Uterus (tissue), 4 donors: Measurements from ENCODE around the gene DCAF7. TPM values are rescaled to one million over a fixed set of nuclear protein-coding genes. Genes with fewer than 3 reads are reported as not detected.

ENCODE experiments used
- DNase-seq, 2 donors: peaks; one replicate each; pipeline ENCODE4 v3.0.0-alpha.2; 2019 to 2020
- H3K27ac ChIP-seq, 2 donors: fragments of 200-600 bp; sonication (generic); 1 replicate in 1 of 2; 2 replicates in 1 of 2; pipeline ENCODE4 v1.5.1; 2016 to 2018
- H3K27me3 ChIP-seq, 2 donors: fragments of 200-600 bp; sonication (generic); one replicate each; pipeline ENCODE4 v1.5.1; 2018 to 2019; ENCODE audit warnings: control low read depth in 1 of 2
- H3K36me3 ChIP-seq, 2 donors: fragments of 200-600 bp; sonication (generic); one replicate each; pipeline ENCODE4 v1.5.1; 2019; ENCODE audit warnings: control low read depth in 1 of 2
- H3K4me1 ChIP-seq, 2 donors: fragments of 200-600 bp; sonication (generic); one replicate each; pipeline ENCODE4 v1.5.1; 2018 to 2019; ENCODE audit warnings: control low read depth in 1 of 2
- H3K4me3 ChIP-seq, 2 donors: fragments of 200-600 bp; sonication (generic); 1 replicate in 1 of 2; 2 replicates in 1 of 2; pipeline ENCODE4 v1.5.1; 2018 to 2019; ENCODE audit warnings: mild to moderate bottlenecking in 1 of 2
- H3K9me3 ChIP-seq, 2 donors: fragments of 200-600 bp; sonication (generic); one replicate each; pipeline ENCODE4 v1.5.1; 2019; ENCODE audit warnings: control low read depth in 1 of 2
- POLR2A ChIP-seq, 2 donors: fragments of 450-650 bp; IDR thresholded peaks; one replicate each; pipeline ENCODE4 v1.6.1; 2016; ENCODE audit warnings: antibody characterized with exemption in 2 of 2, mild to moderate bottlenecking in 1 of 2, moderate library complexity in 1 of 2
- intact Hi-C: fragments of 100-400 bp; cut with DNase I; formaldehyde crosslinking; loops from one replicate; pipeline ENCODE4 v1.15.1; 2023; ENCODE audit warnings: low total_unique reads
- total RNA-seq, 4 donors: library from RNA; depleted of rRNA in 3 of 4; stranded (reverse); fragments of >200 nt in 3 of 4; gene quantifications; one replicate each; pipeline versions ENCODE4 v1.1.0 to v1.2.4, GENCODE V29; 2014 to 2023
- TF ChIP-seq, protein P1 (sequence below), 4 experiments: fragments of 200-600 bp in 2 of 4; fragments of 450-650 bp in 2 of 4; sonication (generic) in 2 of 4; IDR thresholded peaks; one replicate each; pipeline ENCODE4 v1.5.1; 2016 to 2019; ENCODE audit warnings: antibody characterized with exemption in 4 of 4, mild to moderate bottlenecking in 2 of 4, moderate library complexity in 1 of 4
- donor health status: DM: yes; HTN: yes; CAD: no.

Gene DCAF7
- total RNA-seq, 4 donors from 2014 or later: 5.6 to 51.1 (median 25.1) TPM

DNA sequence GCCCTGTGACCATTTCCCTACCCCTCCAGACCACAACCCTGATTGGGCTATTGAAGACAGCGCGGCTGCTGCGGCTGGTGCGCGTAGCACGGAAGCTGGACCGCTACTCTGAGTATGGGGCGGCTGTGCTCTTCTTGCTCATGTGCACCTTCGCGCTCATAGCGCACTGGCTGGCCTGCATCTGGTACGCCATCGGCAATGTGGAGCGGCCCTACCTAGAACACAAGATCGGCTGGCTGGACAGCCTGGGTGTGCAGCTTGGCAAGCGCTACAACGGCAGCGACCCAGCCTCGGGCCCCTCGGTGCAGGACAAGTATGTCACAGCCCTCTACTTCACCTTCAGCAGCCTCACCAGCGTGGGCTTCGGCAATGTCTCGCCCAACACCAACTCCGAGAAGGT, 14.6 kb upstream of the DCAF7 start:
- H3K27me3 ChIP-seq: peaks cover 0 to 10% of the 10 kb centered on the region in 2 donors
- intact Hi-C loops: no loop called here
- no peaks in the 10 kb centered on the region for H3K9me3 ChIP-seq
- TF ChIP-seq, protein P1, sequence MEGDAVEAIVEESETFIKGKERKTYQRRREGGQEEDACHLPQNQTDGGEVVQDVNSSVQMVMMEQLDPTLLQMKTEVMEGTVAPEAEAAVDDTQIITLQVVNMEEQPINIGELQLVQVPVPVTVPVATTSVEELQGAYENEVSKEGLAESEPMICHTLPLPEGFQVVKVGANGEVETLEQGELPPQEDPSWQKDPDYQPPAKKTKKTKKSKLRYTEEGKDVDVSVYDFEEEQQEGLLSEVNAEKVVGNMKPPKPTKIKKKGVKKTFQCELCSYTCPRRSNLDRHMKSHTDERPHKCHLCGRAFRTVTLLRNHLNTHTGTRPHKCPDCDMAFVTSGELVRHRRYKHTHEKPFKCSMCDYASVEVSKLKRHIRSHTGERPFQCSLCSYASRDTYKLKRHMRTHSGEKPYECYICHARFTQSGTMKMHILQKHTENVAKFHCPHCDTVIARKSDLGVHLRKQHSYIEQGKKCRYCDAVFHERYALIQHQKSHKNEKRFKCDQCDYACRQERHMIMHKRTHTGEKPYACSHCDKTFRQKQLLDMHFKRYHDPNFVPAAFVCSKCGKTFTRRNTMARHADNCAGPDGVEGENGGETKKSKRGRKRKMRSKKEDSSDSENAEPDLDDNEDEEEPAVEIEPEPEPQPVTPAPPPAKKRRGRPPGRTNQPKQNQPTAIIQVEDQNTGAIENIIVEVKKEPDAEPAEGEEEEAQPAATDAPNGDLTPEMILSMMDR (IDR thresholded peaks at IDR 0.05): no peak
- no peak for TF ChIP-seq POLR2A (IDR thresholded peaks at IDR 0.05)
- H3K36me3 ChIP-seq: no peaks in the 10 kb centered on the region
- H3K27ac ChIP-seq: no peak overlapping the region
- no peak for DNase-seq
- H3K4me1 ChIP-seq: peaks cover 0 to 8% of the 10 kb centered on the region in 2 donors
- H3K4me3 ChIP-seq: no peak overlapping the region

DNA sequence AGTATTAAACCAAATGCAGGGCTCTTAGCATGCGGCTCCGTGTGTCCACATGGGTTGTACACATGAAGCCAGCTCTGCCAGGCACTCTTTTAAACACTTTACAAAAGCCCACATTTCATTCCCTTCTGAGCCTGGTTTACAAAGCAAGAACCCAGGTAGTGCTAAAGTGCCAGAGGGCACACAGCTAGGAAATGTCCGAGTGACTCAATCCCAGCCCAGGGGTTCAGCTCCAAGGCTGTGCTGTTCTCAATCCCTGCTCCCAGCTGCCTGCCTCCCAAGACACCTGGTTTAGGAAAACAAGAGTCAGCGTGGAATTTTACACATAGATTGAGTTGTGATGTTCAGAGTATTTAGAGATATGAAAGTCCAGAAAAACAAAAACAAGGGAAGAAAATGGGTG, 13.3 kb upstream of the DCAF7 start:
- no peaks in the 10 kb centered on the region for H3K9me3 ChIP-seq
- TF ChIP-seq, protein P1 (IDR thresholded peaks at IDR 0.05): no peak
- TF ChIP-seq POLR2A (IDR thresholded peaks at IDR 0.05): no peak
- peaks cover 0 to 8% of the 10 kb centered on the region in 2 donors for H3K4me1 ChIP-seq
- no peaks in the 10 kb centered on the region for H3K36me3 ChIP-seq
- peaks cover 0 to 10% of the 10 kb centered on the region in 2 donors for H3K27me3 ChIP-seq
- intact Hi-C loops: no loop called here
- H3K27ac ChIP-seq: no peak overlapping the region
- no peak for DNase-seq
- no peak overlapping the region for H3K4me3 ChIP-seq

DNA sequence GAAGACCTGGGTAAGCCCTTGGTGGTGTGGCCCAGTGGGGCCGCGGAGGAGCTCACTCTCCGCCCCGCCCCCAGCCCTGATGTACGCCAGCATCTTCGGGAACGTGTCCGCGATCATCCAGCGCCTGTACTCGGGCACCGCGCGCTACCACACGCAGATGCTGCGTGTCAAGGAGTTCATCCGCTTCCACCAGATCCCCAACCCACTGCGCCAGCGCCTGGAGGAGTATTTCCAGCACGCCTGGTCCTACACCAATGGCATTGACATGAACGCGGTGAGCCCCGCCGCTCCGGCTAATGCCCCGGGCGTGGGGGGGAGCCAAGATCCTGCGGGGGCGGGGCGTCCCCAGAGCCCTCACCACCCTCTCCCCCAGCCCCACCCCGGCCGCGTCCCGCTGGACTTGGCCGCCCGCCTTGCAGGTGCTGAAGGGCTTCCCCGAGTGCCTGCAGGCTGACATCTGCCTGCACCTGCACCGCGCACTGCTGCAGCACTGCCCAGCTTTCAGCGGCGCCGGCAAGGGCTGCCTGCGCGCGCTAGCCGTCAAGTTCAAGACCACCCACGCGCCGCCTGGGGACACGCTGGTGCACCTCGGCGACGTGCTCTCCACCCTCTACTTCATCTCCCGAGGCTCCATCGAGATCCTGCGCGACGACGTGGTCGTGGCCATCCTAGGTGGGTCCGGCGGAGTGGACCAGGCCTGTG, 12.1 kb upstream of the DCAF7 start:
- H3K4me1 ChIP-seq: peaks cover 0 to 8% of the 10 kb centered on the region in 2 donors
- TF ChIP-seq, protein P1 (IDR thresholded peaks at IDR 0.05): no peak
- TF ChIP-seq POLR2A (IDR thresholded peaks at IDR 0.05): no peak
- intact Hi-C loops: no loop called here
- H3K27me3 ChIP-seq: peaks cover 0 to 10% of the 10 kb centered on the region in 2 donors
- H3K9me3 ChIP-seq: no peaks in the 10 kb centered on the region
- H3K36me3 ChIP-seq: no peaks in the 10 kb centered on the region
- H3K4me3 ChIP-seq: no peak overlapping the region
- H3K27ac ChIP-seq: no peak overlapping the region
- DNase-seq: no peak

DNA sequence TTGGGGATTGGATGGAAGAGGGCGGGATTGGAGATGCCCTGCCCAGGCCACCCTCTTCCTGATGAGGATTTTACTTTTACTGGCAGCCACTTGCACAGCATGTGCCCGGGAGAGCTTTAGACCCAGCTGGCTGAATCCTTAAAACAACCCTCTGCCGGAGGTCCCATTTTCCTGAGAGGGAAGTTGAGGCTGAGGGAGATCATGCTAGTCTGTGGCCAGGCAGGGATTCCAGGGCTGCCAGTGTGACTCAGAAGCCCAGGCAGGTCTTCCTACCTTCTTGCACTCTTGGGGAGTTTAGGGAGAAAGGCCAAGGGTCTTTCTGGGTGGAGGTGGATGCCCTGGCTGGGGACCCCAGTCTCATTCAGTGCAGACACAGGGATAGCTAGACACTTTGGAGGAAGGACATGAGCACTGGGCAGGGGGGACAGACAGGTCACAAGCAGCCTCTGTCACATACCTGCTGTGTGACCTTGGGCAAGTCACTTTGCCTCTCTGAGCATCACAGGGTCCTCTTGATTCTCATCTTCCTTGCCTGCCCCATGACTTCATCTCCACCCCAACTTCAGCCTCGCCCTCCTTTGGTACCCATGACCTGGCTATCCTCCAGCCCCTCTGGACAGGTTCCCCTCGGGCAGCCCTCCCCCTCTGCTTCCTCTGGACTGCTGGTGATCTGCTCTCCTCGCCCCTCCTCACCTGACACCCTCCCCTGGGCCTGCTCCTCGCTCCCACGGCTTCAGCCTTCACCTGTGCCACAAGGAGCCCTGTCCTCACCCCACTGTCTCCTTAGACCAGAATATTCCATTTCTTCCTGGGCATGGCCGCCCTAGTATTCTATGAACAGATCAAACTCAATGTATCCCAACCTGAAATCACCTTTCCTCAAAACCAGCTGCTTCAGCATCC, 11.3 kb upstream of the DCAF7 start:
- Histone ChIP-seq H3K4me1 (peaks cover 0 to 8% of the 10 kb centered on the region in 2 donors), H3K4me3 (no peak overlapping the region), H3K36me3 (no peaks in the 10 kb centered on the region), H3K27me3 (peaks cover 0 to 10% of the 10 kb centered on the region in 2 donors), H3K9me3 (no peaks in the 10 kb centered on the region), H3K27ac (no peak overlapping the region)
- no peak for TF ChIP-seq POLR2A (IDR thresholded peaks at IDR 0.05)
- TF ChIP-seq, protein P1 (IDR thresholded peaks at IDR 0.05): no peak
- intact Hi-C loops: no loop called here
- no peak for DNase-seq

DNA sequence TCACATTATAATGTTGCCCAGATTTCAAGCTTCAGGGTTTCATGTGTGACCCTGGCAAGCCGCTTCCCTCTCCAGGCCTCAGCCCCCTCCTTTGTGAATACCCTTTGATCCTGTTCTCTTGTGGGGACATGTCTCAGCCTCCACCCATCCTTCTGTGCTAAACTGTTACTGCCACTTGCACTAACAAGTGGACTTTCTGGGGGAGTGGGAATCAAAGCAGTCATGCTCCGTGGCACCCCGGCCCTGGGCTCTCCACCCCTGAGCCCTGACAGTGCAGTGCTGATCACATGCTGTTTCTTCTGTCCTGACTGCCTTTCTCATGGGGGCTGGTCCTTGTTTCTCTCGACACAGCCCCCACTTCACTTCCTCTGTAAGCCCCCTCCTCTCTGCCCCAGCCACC, 9.7 kb upstream of the DCAF7 start:
- intact Hi-C loops: no loop called here

More for the DNA sequence above, 9.7 kb upstream of the DCAF7 start:
- H3K27ac ChIP-seq: no peak overlapping the region
- H3K4me1 ChIP-seq: peaks cover 0 to 8% of the 10 kb centered on the region in 2 donors
- no peak for DNase-seq
- peaks cover 0 to 10% of the 10 kb centered on the region in 2 donors for H3K27me3 ChIP-seq
- TF ChIP-seq POLR2A (IDR thresholded peaks at IDR 0.05): no peak
- TF ChIP-seq, protein P1 (IDR thresholded peaks at IDR 0.05): no peak
- no peak overlapping the region for H3K4me3 ChIP-seq
- H3K36me3 ChIP-seq: no peaks in the 10 kb centered on the region
- H3K9me3 ChIP-seq: no peaks in the 10 kb centered on the region
